Measurements from ENCODE around the gene PALB2. TPM values are rescaled to one million over a fixed set of nuclear protein-coding genes. Genes with fewer than 3 reads are reported as not detected.
A peak's percentile ranks its signal among the peaks of the same experiment; 100 is the strongest.

The PALB2 gene
- total and polyA plus RNA-seq, 9 of the 15 experiments (the other 6 are each of a cell fraction or from before 2014, with no cell fraction given): 7.0 to 25.8 (median 15.2) TPM

GRCh38 chr16:23595951-23596720 is 45.0 kb downstream of the PALB2 start, which contains the start of gene NDUFAB1 (continued):
- TF ChIP-seq ELK1 (CRISPR knock-in tag; IDR thresholded peaks at IDR 0.05) (no peak), ZBTB34 (CRISPR knock-in tag; IDR thresholded peaks at IDR 0.05) (no peak), YBX1 (IDR thresholded peaks at IDR 0.05) (no peak), TEAD4 (IDR thresholded peaks at IDR 0.05; ENCODE audit: low read length) (no peak), TEAD4 (CRISPR knock-in tag; IDR thresholded peaks at IDR 0.05; ENCODE audit: borderline replicate concordance) (no peak), POLR2A (conservative IDR thresholded peaks at IDR 0.05) (peak; percentile 82), ETS2 (tag; IDR thresholded peaks at IDR 0.05; ENCODE audit: borderline replicate concordance, poor library complexity, severe bottlenecking) (no peak), CGGBP1 (CRISPR knock-in tag; IDR thresholded peaks at IDR 0.05) (no peak), GTF2A2 (tag; IDR thresholded peaks at IDR 0.05) (no peak), CHCHD3 (CRISPR knock-in tag; IDR thresholded peaks at IDR 0.05) (no peak), HNRNPK (IDR thresholded peaks at IDR 0.05; ENCODE audit: low read depth, low read length, poor library complexity, severe bottlenecking) (no peak), ZNF655 (CRISPR knock-in tag; IDR thresholded peaks at IDR 0.05) (no peak), ZNF707 (CRISPR knock-in tag; conservative IDR thresholded peaks at IDR 0.05) (no peak), LEF1 (IDR thresholded peaks at IDR 0.05) (no peak), RBM22 (IDR thresholded peaks at IDR 0.05; ENCODE audit: low read depth, low read length, poor library complexity, severe bottlenecking) (peak; percentile 69), TRIM28 (IDR thresholded peaks at IDR 0.05) (peak; percentile 23; the same call in 1 of the 2 replicates), ZNF174 (CRISPR knock-in tag; IDR thresholded peaks at IDR 0.05) (no peak), NKRF (IDR thresholded peaks at IDR 0.05; ENCODE audit: borderline replicate concordance) (peak; percentile 88; the same call in 1 of the 2 replicates), ETV6 (IDR thresholded peaks at IDR 0.05; ENCODE audit: borderline replicate concordance in 1 of 2, low read depth in 2 of 2, low read length in 1 of 2) (no peak), ETV6 (CRISPR knock-in tag; IDR thresholded peaks at IDR 0.05; ENCODE audit: borderline replicate concordance) (no peak), NCOA1 (IDR thresholded peaks at IDR 0.05; ENCODE audit: low read depth) (no peak), CHD4 (IDR thresholded peaks at IDR 0.05; ENCODE audit: insufficient read depth, insufficient replicate concordance, low read depth, low read length, poor library complexity, severe bottlenecking) (no peak), NFATC3 (IDR thresholded peaks at IDR 0.05) (no peak)

All from K562 (cell line).